ENCODE data around the gene NSUN4.
A peak's percentile ranks its signal among the peaks of the same experiment; 100 is the strongest.
"Not testable (repeated sequence)": the region's sequence is repeated elsewhere in the genome, so short reads cannot be mapped to it uniquely, and the experiment has no call there.

The NSUN4 gene

DNA sequence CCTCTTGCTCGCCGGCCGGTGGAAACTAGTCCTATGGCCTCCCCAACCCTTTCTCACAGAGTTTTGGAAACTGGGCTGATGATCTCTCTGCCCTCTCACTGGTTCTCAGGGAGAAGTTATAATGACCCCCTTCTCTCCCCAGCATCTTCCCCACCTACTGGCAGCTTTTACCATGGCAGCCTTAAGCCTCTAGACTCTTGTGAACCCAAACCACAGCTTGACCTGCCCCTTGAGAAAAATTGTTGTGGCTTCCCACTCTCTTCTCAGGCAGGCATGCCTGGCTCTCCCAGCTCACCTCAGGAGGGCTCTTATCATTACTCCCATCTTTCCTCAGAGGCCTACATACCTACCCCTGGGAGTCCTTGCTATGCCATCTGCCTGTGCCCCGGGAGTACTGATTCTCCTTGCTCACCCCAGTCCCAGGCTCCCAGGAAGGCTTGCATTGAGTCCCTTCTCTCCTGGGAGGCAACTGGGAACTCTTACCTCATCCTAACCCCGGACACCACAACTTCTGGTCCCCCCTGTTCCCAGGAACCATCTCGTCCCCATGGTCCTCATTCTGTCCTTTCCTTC, 1.6 kb downstream of the NSUN4 start:
- peaks cover 61% of the 10 kb centered on the region for H3K36me3 Mint-ChIP-seq
- no peaks in the 10 kb centered on the region for H3K9me3 Mint-ChIP-seq
- H3K4me1 Mint-ChIP-seq: peaks cover 55% of the 10 kb centered on the region
- peak overlapping the region; percentile 99 for H3K27ac Mint-ChIP-seq
- H3K4me3 Mint-ChIP-seq: peak overlapping the region; percentile 98
- H3K27me3 Mint-ChIP-seq: no peaks in the 10 kb centered on the region
- no peak for ATAC-seq

DNA sequence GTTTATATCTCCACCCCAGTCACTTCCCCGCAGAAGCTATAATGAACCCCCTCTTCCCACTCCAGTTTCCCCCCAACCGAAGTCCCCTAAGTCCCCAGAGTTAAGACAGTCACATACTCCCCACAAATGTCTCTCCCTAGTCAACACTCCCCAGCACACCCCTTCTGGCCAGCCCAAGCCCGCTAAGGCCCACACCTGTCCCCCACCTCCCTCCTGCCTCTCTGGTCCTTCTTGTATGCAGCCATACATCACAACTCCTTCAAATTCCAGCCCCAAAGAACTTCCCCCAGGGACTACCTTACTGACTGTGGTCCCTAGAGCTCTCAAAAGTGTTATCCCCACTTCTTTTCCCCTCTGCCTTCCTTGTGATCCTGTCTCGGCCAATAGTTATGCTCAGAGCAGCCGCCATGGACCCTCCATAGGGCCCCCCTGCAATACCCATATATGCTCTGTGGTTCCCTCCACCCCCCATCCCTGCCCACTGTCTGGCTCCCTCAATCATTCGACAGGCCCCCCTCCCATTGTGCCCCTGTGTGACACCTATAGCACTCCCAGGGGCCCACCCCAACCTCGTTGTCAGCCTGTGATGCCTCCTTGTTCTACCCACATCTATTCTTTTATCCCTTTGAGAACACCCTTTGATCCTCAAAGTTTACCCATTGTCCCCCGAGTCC, 2.2 kb downstream of the NSUN4 start:
- Mint-ChIP-seq H3K9me3 (no peaks in the 10 kb centered on the region), H3K27me3 (no peaks in the 10 kb centered on the region), H3K36me3 (peaks cover 67% of the 10 kb centered on the region), H3K4me1 (peaks cover 61% of the 10 kb centered on the region), H3K4me3 (peak overlapping the region; percentile 98), H3K27ac (peak overlapping the region; percentile 99)
- ATAC-seq: no peak

DNA sequence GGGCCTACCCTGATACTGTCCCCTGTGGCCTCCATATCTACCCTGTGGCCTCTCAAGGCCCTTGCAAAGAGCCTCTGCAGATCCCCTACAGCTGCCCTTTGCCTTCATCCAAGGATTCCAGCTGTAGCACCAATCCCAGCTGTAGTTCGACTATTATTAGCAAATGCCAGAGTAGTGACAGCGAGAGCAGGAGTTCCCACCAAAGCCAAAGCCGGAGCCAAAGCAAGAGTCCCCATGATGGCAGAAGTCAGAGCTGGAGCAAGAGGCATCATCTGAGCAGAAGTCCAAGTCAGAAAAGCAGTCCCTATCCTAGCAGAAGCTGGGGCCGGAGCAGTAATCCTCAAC, 2.7 kb downstream of the NSUN4 start:
- Mint-ChIP-seq H3K36me3 (peaks cover 72% of the 10 kb centered on the region), H3K27me3 (no peaks in the 10 kb centered on the region), H3K27ac (peak overlapping the region; percentile 99), H3K4me3 (no peak overlapping the region), H3K4me1 (peaks cover 66% of the 10 kb centered on the region), H3K9me3 (no peaks in the 10 kb centered on the region)
- ATAC-seq: no peak

DNA sequence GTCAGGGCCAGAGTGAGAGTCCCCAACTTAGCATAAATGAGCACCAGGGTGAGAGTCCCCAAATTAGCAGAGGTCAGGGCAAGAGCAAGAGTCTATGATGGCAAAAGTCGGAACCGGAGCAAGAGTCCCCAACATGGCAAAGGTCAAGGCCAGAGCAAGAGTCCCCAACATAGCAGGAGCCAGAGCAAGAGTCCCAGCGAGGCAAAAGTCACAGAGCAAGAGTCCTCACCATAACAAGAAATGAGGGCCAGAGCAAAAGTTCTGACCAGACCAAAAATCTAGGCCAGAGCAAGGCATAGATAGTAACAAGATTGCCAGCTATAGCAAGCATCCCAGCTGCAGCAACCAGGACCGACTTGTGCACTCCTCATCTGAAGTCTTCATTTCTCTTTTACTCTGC, 3.1 kb downstream of the NSUN4 start:
- Mint-ChIP-seq H3K4me1 (peaks cover 63% of the 10 kb centered on the region), H3K4me3 (no peak overlapping the region), H3K9me3 (no peaks in the 10 kb centered on the region), H3K36me3 (peaks cover 72% of the 10 kb centered on the region), H3K27me3 (no peaks in the 10 kb centered on the region), H3K27ac (peak overlapping the region; percentile 99)
- ATAC-seq: no peak

DNA sequence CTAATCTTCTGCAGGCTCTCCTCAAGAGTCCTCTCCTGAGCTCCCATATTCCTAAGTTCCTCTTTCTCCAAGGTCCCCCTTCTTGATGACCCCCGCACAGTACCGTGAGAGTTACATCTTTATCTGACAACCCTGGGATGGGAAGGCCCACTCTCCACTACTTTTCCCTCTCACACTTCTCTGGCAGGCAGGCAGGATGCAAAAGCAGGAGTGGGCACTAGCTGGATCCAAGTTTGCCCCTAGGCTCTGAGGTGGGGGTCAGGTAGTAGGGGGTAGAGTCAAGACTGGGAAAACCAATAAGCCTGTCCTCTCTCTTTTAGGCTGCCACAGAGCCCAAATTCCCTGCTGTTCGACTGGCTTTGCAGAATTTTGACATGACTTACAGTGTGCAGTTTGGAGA, 3.9 kb downstream of the NSUN4 start:
- Mint-ChIP-seq H3K27ac (peak overlapping the region; percentile 99), H3K4me1 (peaks cover 58% of the 10 kb centered on the region), H3K9me3 (no peaks in the 10 kb centered on the region), H3K36me3 (peaks cover 76% of the 10 kb centered on the region), H3K27me3 (no peaks in the 10 kb centered on the region), H3K4me3 (no peak overlapping the region)
- no peak for ATAC-seq

DNA sequence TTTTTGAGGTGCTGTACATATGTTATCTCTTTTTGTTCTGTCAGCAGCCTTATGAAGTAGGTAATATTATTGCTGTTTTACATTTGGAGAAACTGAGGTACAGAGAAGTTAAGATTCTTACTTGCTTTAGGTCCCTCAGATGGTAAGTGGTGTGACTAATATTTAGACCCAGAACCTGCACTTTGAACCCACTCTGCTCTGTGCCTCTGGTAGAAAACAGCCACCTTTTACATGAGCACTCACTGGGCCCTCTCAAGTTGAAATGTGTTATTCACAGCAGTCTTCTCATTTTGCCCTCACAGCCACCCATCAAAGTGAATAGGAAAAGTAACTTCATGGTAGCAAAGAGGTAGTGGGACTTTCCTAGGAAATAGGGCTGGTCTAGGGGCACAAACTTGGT, 4.7 kb downstream of the NSUN4 start:
- Mint-ChIP-seq H3K4me1 (peaks cover 54% of the 10 kb centered on the region), H3K9me3 (no peaks in the 10 kb centered on the region), H3K36me3 (peaks cover 79% of the 10 kb centered on the region), H3K4me3 (no peak overlapping the region), H3K27ac (peak overlapping the region; percentile 11), H3K27me3 (no peaks in the 10 kb centered on the region)
- ATAC-seq: no peak

DNA sequence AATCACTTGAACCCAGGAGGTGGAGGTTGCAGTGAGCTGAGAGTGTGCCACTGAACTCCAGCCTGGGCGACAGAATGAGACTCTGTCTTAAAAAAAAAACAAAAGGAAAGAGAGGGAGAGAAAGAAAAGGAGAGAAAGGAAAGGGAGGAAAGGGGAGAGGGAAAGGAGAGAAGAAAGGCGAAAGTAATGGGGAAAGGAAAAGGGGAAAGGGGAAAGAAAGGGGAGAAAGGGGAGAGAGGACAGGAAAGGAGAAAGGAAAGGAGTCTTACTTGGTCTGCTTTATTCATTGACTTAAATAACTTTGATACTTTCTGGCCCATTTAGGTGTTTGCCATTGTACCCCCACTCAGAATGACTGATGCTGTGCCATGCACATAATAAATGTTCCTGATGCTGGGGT, 11.8 kb downstream of the NSUN4 start:
- no peak for ATAC-seq
- Mint-ChIP-seq H3K27ac (peak overlapping the region; percentile 11), H3K36me3 (peaks cover 59% of the 10 kb centered on the region), H3K27me3 (no peaks in the 10 kb centered on the region), H3K4me1 (peaks cover 10% of the 10 kb centered on the region), H3K4me3 (no peak overlapping the region), H3K9me3 (no peaks in the 10 kb centered on the region)

DNA sequence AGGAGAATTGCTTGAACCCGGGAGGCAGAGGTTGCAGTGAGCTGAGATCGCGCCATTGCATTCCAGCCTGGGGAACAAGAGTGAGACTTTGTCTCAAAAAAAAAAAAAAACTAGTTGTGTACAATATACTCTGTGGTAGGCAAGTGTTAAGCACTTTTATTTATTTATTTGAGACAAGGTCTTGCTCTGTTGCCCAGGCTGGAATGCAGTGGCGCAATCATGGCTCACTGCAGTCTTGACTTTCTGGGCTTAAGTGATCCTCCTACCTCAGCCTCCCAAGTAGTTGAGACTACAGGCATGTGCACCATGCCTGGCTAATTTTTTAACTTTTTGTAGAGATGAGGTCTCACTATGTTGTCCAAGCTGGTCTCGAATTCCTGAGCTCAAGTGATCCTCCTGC, 15.3 kb downstream of the NSUN4 start:
- not testable (repeated sequence) for H3K27ac Mint-ChIP-seq, H3K4me1 Mint-ChIP-seq, ATAC-seq, H3K27me3 Mint-ChIP-seq, H3K4me3 Mint-ChIP-seq, H3K9me3 Mint-ChIP-seq
- peaks cover 58% of the 10 kb centered on the region for H3K36me3 Mint-ChIP-seq

DNA sequence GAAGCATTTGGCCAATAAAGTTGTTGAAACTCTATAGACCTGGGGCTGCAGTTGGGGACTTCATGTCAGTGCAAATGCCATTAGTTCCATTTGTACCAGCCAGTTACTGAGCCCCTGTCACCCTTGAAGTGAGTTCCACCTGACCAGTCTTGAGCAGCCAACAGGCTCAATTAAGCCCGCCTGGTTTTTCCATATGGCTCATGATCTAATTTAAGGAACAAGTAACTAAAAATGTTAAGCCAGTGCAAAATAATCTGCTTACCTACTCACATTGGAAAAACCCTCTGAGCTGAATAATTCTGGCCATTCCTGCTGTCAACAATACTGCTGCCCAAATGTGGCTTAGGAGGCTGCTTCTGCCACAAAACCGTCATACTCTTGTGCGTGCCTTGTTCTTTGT, 21.6 kb downstream of the NSUN4 start:
- H3K27ac Mint-ChIP-seq: no peak overlapping the region
- no peaks in the 10 kb centered on the region for H3K9me3 Mint-ChIP-seq
- H3K4me3 Mint-ChIP-seq: no peak overlapping the region
- no peaks in the 10 kb centered on the region for H3K27me3 Mint-ChIP-seq
- peaks cover 55% of the 10 kb centered on the region for H3K36me3 Mint-ChIP-seq
- H3K4me1 Mint-ChIP-seq: no peaks in the 10 kb centered on the region
- ATAC-seq: no peak

DNA sequence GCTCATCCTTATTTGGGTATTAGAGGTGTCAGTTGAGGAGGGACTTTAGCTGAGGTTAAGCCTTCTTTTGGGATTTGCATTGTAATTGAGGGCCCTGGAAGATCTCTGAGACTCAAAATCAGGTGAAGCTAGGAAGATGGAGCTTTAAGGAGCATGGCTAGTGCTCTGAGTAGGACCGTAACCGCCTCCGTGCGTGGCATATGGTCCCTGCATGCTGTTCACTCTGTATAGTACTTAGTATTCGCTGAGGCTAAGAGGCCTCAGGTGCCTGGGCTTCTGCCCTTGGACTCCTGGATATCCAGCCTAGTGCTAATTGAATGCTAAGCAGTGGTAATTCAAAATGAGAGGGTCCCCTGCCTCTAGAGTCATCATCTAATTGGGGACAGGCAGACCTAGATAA, 22.5 kb downstream of the NSUN4 start:
- Mint-ChIP-seq H3K36me3 (peaks cover 54% of the 10 kb centered on the region), H3K27me3 (no peaks in the 10 kb centered on the region), H3K4me3 (no peak overlapping the region), H3K27ac (no peak overlapping the region), H3K9me3 (no peaks in the 10 kb centered on the region), H3K4me1 (no peaks in the 10 kb centered on the region)
- no peak for ATAC-seq

DNA sequence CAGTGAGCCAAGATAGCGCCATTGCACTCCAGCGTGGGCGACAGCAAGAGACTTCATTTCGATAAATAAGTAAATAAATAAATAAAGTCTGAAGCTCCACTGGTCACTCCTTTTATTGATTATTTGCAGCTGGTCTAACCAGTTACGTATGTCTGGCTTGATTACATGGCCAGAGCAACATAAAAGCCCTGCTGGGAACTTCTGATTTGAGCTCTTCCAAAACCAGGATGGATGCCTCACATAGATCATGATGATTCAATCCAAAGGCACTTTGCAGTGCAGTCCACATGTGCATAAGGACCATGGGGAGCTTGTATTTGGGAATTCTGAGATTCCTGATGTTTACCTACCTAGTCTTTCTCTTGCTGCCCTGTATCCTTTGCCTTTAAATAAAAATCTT, 24.0 kb downstream of the NSUN4 start:
- H3K27me3 Mint-ChIP-seq: no peaks in the 10 kb centered on the region

DNA sequence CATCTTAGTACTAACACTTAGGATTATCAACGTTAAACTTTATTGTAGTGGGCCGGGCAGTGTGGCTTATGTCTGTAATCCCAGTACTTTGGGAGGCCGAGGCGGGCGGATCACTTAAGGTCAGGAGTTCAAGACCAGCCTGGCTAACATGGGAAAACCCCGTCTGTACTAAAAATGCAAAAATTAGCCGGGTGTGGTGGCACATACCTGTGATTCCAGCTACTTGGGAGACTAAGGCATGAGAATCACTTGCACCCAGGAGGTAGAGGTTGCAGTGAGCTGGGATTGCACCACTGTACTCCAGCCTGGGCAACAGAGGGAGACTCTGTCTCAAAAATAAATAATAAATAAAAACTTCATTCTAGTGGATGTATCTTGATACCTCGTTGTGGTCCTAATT, 25.2 kb downstream of the NSUN4 start:
- peaks cover 43% of the 10 kb centered on the region for H3K36me3 Mint-ChIP-seq
- H3K27ac Mint-ChIP-seq: not testable (repeated sequence)

More for the DNA sequence above, 24.0 kb downstream of the NSUN4 start:
- Mint-ChIP-seq H3K4me1 (peaks cover 6% of the 10 kb centered on the region), H3K36me3 (peaks cover 48% of the 10 kb centered on the region), H3K27ac (no peak overlapping the region), H3K9me3 (no peaks in the 10 kb centered on the region), H3K4me3 (no peak overlapping the region)
- ATAC-seq: no peak

DNA sequence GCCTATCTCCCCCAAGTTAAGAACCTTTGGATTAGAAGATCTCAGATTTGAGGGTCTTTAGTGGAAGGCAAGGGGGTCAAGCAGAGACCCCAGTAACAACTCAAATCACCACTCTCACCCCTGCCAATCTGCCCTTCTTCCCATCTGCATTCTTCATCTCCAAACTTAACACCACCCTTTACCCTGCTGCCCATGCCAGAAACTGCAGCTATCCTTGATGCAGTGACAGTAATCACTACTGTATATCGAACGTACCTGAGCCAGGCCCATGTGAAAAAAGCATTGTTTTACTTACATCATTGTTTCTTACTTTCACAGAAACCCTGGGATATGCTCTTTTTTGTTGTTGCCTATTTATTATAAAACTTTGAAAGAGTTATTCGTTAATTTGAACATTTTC, 26.5 kb downstream of the NSUN4 start:
- Mint-ChIP-seq H3K27me3 (no peaks in the 10 kb centered on the region), H3K4me1 (peaks cover 13% of the 10 kb centered on the region), H3K4me3 (no peak overlapping the region), H3K9me3 (no peaks in the 10 kb centered on the region), H3K36me3 (peaks cover 35% of the 10 kb centered on the region), H3K27ac (no peak overlapping the region)
- ATAC-seq: no peak

More for the DNA sequence above, 25.2 kb downstream of the NSUN4 start:
- H3K4me3 Mint-ChIP-seq, H3K9me3 Mint-ChIP-seq, H3K27me3 Mint-ChIP-seq, ATAC-seq: not testable (repeated sequence)
- H3K4me1 Mint-ChIP-seq: peaks cover 13% of the 10 kb centered on the region

DNA sequence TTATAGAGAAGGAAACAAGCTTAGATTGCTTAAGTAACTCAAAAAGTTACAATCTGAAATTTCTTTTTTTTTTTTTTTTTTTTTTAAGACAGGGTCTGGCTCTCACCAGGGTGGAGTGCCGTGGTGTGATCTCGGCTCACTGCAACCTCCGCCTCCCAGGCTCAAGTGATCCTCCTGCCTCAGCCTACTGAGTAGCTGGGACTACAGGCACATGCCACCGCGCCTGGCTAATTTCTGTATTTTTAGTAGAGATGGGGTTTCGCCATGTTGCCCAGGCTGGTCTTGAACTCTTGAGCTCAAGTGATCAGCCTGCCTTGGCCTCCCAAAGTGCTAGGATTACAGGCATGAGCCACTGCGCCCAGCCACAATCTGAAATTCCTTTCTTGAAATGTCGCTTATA, 27.1 kb downstream of the NSUN4 start:
- Mint-ChIP-seq H3K4me1 (peaks cover 16% of the 10 kb centered on the region), H3K36me3 (peaks cover 37% of the 10 kb centered on the region)
- H3K27me3 Mint-ChIP-seq, H3K27ac Mint-ChIP-seq, H3K9me3 Mint-ChIP-seq, ATAC-seq, H3K4me3 Mint-ChIP-seq: not testable (repeated sequence)

DNA sequence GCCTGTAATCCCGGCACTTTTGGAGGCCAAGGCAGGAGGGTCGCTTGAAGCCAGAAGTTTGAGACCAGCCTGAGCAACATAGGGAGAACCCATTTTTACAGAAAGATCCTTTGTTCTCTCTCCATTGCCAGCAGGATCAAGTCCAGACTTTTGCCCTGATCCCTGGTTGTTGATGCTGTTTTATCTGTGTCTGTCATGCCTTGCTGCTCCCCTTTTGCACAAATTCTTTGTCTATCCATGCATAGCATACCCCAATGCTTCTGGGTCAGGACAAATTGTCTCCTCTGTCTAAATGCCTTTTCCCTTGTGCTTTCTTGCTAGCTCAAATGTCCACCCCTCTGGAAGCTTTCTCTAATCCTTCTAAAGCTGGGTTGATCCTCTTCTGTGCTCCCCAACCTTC, 28.2 kb downstream of the NSUN4 start:
- H3K27me3 Mint-ChIP-seq: no peaks in the 10 kb centered on the region
- H3K9me3 Mint-ChIP-seq: peaks cover 3% of the 10 kb centered on the region
- H3K4me3 Mint-ChIP-seq: no peak overlapping the region
- peaks cover 38% of the 10 kb centered on the region for H3K36me3 Mint-ChIP-seq
- ATAC-seq: no peak
- H3K4me1 Mint-ChIP-seq: peaks cover 27% of the 10 kb centered on the region
- peak overlapping the region; percentile 13 for H3K27ac Mint-ChIP-seq

DNA sequence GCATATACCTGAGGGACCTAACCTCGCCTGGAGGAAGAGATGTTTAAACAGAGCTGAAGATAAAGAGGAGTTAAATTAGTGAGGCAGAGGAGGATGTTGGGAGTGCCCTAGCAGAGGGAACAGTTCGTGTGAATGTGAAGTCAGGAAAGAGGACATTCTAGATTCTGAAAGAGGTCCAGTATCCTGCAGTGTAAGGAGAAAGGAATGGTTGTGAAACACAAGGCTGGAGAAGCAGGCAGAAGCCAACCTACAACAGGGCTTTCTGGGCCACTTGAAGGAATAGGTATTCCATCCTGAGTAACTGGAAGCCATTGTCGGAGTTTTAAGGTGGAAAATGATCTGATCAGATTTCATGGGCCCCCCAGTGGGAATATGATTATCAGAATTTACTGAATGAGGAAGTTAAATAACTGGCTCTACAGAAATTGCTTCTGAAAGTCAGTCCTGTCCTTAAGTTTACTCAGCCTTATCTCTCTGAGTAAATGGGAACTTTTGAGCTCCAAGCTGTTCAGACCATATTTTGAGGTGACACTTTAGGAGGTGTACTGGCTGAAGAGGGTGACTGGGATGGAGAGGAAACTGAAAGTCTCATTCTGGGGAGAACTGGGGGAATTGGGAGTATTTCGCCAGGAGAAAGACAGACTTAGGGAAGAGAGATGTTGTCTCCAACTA, 29.1 kb downstream of the NSUN4 start:
- Mint-ChIP-seq H3K4me1 (peaks cover 28% of the 10 kb centered on the region), H3K4me3 (no peak overlapping the region), H3K9me3 (peaks cover 3% of the 10 kb centered on the region), H3K27me3 (no peaks in the 10 kb centered on the region), H3K27ac (peak overlapping the region; percentile 13), H3K36me3 (peaks cover 33% of the 10 kb centered on the region)
- peak; percentile 38 for ATAC-seq

All from stimulated activated memory B cell treated with anti-CD40 and anti-IgM and Interleukin-4, amounts not matched to agents 10 μg/mL and 1 μg/mL and 100 μg/mL, for 72 hours (primary cell).